Measurements from ENCODE around the gene ANK2. TPM values are rescaled to one million over a fixed set of nuclear protein-coding genes. Genes with fewer than 3 reads are reported as not detected.

Gene ANK2
- total RNA-seq, 1 donor from 2014 or later: 11.1 TPM

GRCh38 chr4:113349430-113349829 is 300.0 kb downstream of the ANK2 start:
- no peak for TF ChIP-seq CTCF (IDR thresholded peaks at IDR 0.05; ENCODE audit: unreplicated experiment)
- H3K9me3 Mint-ChIP-seq (ENCODE audit: low read depth): no peaks in the 10 kb centered on the region
- H3K4me1 Mint-ChIP-seq (ENCODE audit: low read depth): no peaks in the 10 kb centered on the region
- no peaks in the 10 kb centered on the region for H3K36me3 Mint-ChIP-seq (ENCODE audit: insufficient read depth)
- no peak overlapping the region for H3K4me3 Mint-ChIP-seq (ENCODE audit: low read depth)
- DNase-seq (ENCODE audit: low spot score, unreplicated experiment): no peak
- H3K27me3 Mint-ChIP-seq: no peaks in the 10 kb centered on the region
- no peak overlapping the region for H3K27ac Mint-ChIP-seq

GRCh38 chr4:113350576-113350975 is 301.1 kb downstream of the ANK2 start:
- no peak for TF ChIP-seq CTCF (IDR thresholded peaks at IDR 0.05; ENCODE audit: unreplicated experiment)
- H3K27ac Mint-ChIP-seq: no peak overlapping the region
- no peaks in the 10 kb centered on the region for H3K9me3 Mint-ChIP-seq (ENCODE audit: low read depth)
- no peaks in the 10 kb centered on the region for H3K27me3 Mint-ChIP-seq
- H3K4me1 Mint-ChIP-seq (ENCODE audit: low read depth): no peaks in the 10 kb centered on the region
- H3K4me3 Mint-ChIP-seq (ENCODE audit: low read depth): no peak overlapping the region
- no peak for DNase-seq (ENCODE audit: low spot score, unreplicated experiment)
- no peaks in the 10 kb centered on the region for H3K36me3 Mint-ChIP-seq (ENCODE audit: insufficient read depth)

- Mint-ChIP-seq H3K9me3 (ENCODE audit: low read depth) (no peaks in the 10 kb centered on the region), H3K36me3 (ENCODE audit: insufficient read depth) (no peaks in the 10 kb centered on the region), H3K27ac (no peak overlapping the region), H3K4me1 (ENCODE audit: low read depth) (no peaks in the 10 kb centered on the region), H3K27me3 (no peaks in the 10 kb centered on the region), H3K4me3 (ENCODE audit: low read depth) (no peak overlapping the region)
- no peak for TF ChIP-seq CTCF (IDR thresholded peaks at IDR 0.05; ENCODE audit: unreplicated experiment)
- no peak for DNase-seq (ENCODE audit: low spot score, unreplicated experiment)
Measured at GRCh38 chr4:113355550-113356371, 306.3 kb downstream of the ANK2 start.

GRCh38 chr4:113356453-113356852 is 307.0 kb downstream of the ANK2 start:
- DNase-seq (ENCODE audit: low spot score, unreplicated experiment): no peak
- Mint-ChIP-seq H3K4me1 (ENCODE audit: low read depth) (no peaks in the 10 kb centered on the region), H3K27me3 (no peaks in the 10 kb centered on the region), H3K4me3 (ENCODE audit: low read depth) (no peak overlapping the region), H3K36me3 (ENCODE audit: insufficient read depth) (no peaks in the 10 kb centered on the region), H3K9me3 (ENCODE audit: low read depth) (no peaks in the 10 kb centered on the region), H3K27ac (no peak overlapping the region)
- no peak for TF ChIP-seq CTCF (IDR thresholded peaks at IDR 0.05; ENCODE audit: unreplicated experiment)

- no peak overlapping the region for H3K27ac Mint-ChIP-seq
- no peaks in the 10 kb centered on the region for H3K9me3 Mint-ChIP-seq (ENCODE audit: low read depth)
- no peaks in the 10 kb centered on the region for H3K4me1 Mint-ChIP-seq (ENCODE audit: low read depth)
- no peak for TF ChIP-seq CTCF (IDR thresholded peaks at IDR 0.05; ENCODE audit: unreplicated experiment)
- DNase-seq (ENCODE audit: low spot score, unreplicated experiment): no peak
- no peaks in the 10 kb centered on the region for H3K27me3 Mint-ChIP-seq
- no peaks in the 10 kb centered on the region for H3K36me3 Mint-ChIP-seq (ENCODE audit: insufficient read depth)
- H3K4me3 Mint-ChIP-seq (ENCODE audit: low read depth): no peak overlapping the region
Measured at GRCh38 chr4:113358784-113359183, 309.3 kb downstream of the ANK2 start.
